H1 (cell line): ENCODE data around the gene FITM2. TPM values are rescaled to one million over a fixed set of nuclear protein-coding genes. Genes with fewer than 3 reads are reported as not detected.

Source experiments
- CTCF ChIA-PET: fragments of 300-600 bp; sonication (Branson Sonifier 250); formaldehyde crosslinking; loops from one replicate; lab custom pipeline; 2021; ENCODE audit not compliant: partially characterized antibody; lab: Charles Lee
- POLR2A ChIA-PET: fragments of 300-600 bp; sonication (Branson Sonifier 250); formaldehyde crosslinking; loops from one replicate; lab custom pipeline; 2021; ENCODE audit warnings: inconsistent platforms; ENCODE audit not compliant: partially characterized antibody; lab: Charles Lee
- DNase-seq, 2 experiments: peaks; one replicate each; pipeline versions ENCODE4 v3.0.0 to v3.0.0-alpha.2; 2010 to 2022; ENCODE audit warnings: low spot score in 2 of 2, low read depth in 1 of 2, mixed read lengths in 1 of 2
- FAIRE-seq: peaks from 2 replicates; lab custom pipeline; 2011; peaks lifted over from hg19 to GRCh38; lab: Jason Lieb, UNC
- H2AFZ ChIP-seq: 2 replicates; pipeline ENCODE4 v1.8.1; 2012; ENCODE audit warnings: low read length, inconsistent platforms
- H2AK5ac ChIP-seq: 2 replicates; pipeline ENCODE4 v1.6.1; 2013; ENCODE audit warnings: low read depth, low read length
- H2BK120ac ChIP-seq: replicated peaks from 2 replicates; pipeline ENCODE3; 2013; ENCODE audit warnings: low read depth, low read length, inconsistent platforms
- H2BK12ac ChIP-seq: 2 replicates; pipeline ENCODE4 v1.6.1; 2013; ENCODE audit warnings: low read depth, low read length
- H2BK15ac ChIP-seq: 2 replicates; pipeline ENCODE4 v1.6.1; 2013; ENCODE audit warnings: low read length
- H2BK20ac ChIP-seq: 2 replicates; pipeline ENCODE4 v1.6.1; 2013; ENCODE audit warnings: low read length
- H2BK5ac ChIP-seq: 2 replicates; pipeline ENCODE4 v1.6.1; 2013; ENCODE audit warnings: low read depth, low read length
- H3K14ac ChIP-seq: 2 replicates; pipeline ENCODE4 v1.6.1; 2013; ENCODE audit warnings: inconsistent platforms; ENCODE audit not compliant: insufficient read length
- H3K18ac ChIP-seq: 2 replicates; pipeline ENCODE4 v1.6.1; 2013; ENCODE audit warnings: low read length; ENCODE audit errors: extremely low read depth
- H3K23ac ChIP-seq: 2 replicates; pipeline ENCODE4 v1.6.1; 2013; ENCODE audit warnings: inconsistent platforms; ENCODE audit not compliant: insufficient read length
- H3K23me2 ChIP-seq: 2 replicates; pipeline ENCODE4 v1.6.1; 2013; ENCODE audit warnings: low read depth, low read length
- H3K27ac ChIP-seq: 2 replicates; pipeline ENCODE4 v1.6.1; 2011; ENCODE audit warnings: low read depth, low read length, inconsistent platforms
- H3K27me3 ChIP-seq, 4 experiments: replicated peaks in 1 of 4; 1 replicate in 1 of 4; 2 replicates in 3 of 4; pipeline versions ENCODE4 v1.6.1 to v1.8.1; 2011 to 2013; ENCODE audit warnings: low read length in 3 of 4, mild to moderate bottlenecking in 3 of 4, inconsistent platforms in 2 of 4, mixed read lengths in 2 of 4, moderate library complexity in 1 of 4; ENCODE audit not compliant: control insufficient read depth in 3 of 4, insufficient read depth in 3 of 4; ENCODE audit errors: extremely low read depth in 1 of 4
- H3K36me3 ChIP-seq, 4 experiments: 2 replicates each; pipeline versions ENCODE4 v1.6.1 to v1.8.1; 2011 to 2013; ENCODE audit warnings: mild to moderate bottlenecking in 4 of 4, low read length in 3 of 4, moderate library complexity in 2 of 4, control low read depth in 1 of 4, inconsistent platforms in 1 of 4; ENCODE audit not compliant: insufficient read depth in 4 of 4, control insufficient read depth in 2 of 4
- H3K4ac ChIP-seq: replicated peaks from 2 replicates; pipeline ENCODE3; 2013; ENCODE audit warnings: low read length, low read depth, mixed read lengths, inconsistent platforms; ENCODE audit not compliant: insufficient read length
- H3K4me1 ChIP-seq, 4 experiments: replicated peaks in 1 of 4; 1 replicate in 1 of 4; 2 replicates in 3 of 4; pipeline versions ENCODE4 v1.6.1 to v1.8.1; 2011 to 2013; ENCODE audit warnings: low read length in 3 of 4, inconsistent platforms in 2 of 4, mixed read lengths in 1 of 4; ENCODE audit not compliant: insufficient read depth in 4 of 4, control insufficient read depth in 3 of 4
- H3K4me2 ChIP-seq, 2 experiments: 2 replicates each; pipeline versions ENCODE4 v1.6.1 to v1.8.1; 2011 to 2013; ENCODE audit warnings: low read depth in 2 of 2, low read length in 2 of 2, control low read depth in 1 of 2, inconsistent platforms in 1 of 2, mild to moderate bottlenecking in 1 of 2; ENCODE audit not compliant: insufficient read depth in 1 of 2
- H3K4me3 ChIP-seq, 4 experiments: fragments of 200-600, 300-600 bp in 1 of 4; sonication (generic), shearing (Covaris generic), sonication (Bioruptor Twin) in 1 of 4; 2 replicates each; pipeline versions ENCODE4 v1.5.1 to v1.8.1; 2011 to 2016; ENCODE audit warnings: low read length in 4 of 4, low read depth in 3 of 4, control low read depth in 2 of 4, inconsistent platforms in 2 of 4, mild to moderate bottlenecking in 2 of 4, mixed read lengths in 1 of 4, moderate library complexity in 1 of 4; ENCODE audit not compliant: insufficient read depth in 2 of 4; ENCODE audit errors: extremely low read depth in 1 of 4
- H3K56ac ChIP-seq: replicated peaks from 2 replicates; pipeline ENCODE3; 2013; ENCODE audit warnings: low read depth, mild to moderate bottlenecking, mixed read lengths, low read length, inconsistent platforms; ENCODE audit not compliant: insufficient read length
- H3K79me1 ChIP-seq: 2 replicates; pipeline ENCODE4 v1.6.1; 2013; ENCODE audit warnings: low read depth, low read length, control low read depth
- H3K79me2 ChIP-seq, 2 experiments: 2 replicates each; pipeline versions ENCODE4 v1.6.1 to v1.8.1; 2012 to 2013; ENCODE audit warnings: low read length in 2 of 2, mild to moderate bottlenecking in 2 of 2, inconsistent platforms in 1 of 2; ENCODE audit not compliant: insufficient read depth in 2 of 2, control insufficient read depth in 1 of 2
- H3K9ac ChIP-seq, 4 experiments: replicated peaks in 1 of 4; 1 replicate in 1 of 4; 2 replicates in 3 of 4; pipeline versions ENCODE4 v1.6.1 to v1.8.1; 2011 to 2013; ENCODE audit warnings: low read depth in 3 of 4, low read length in 3 of 4, control low read depth in 2 of 4, mild to moderate bottlenecking in 2 of 4, moderate library complexity in 2 of 4, inconsistent platforms in 1 of 4; ENCODE audit errors: extremely low read depth in 1 of 4
- H3K9me3 ChIP-seq, 2 experiments: 2 replicates each; pipeline versions ENCODE4 v1.6.1 to v1.8.1; 2012 to 2013; ENCODE audit warnings: mild to moderate bottlenecking in 2 of 2, moderate library complexity in 2 of 2, control low read depth in 1 of 2, inconsistent platforms in 1 of 2, low read depth in 1 of 2, low read length in 1 of 2, mixed read lengths in 1 of 2; ENCODE audit not compliant: insufficient read depth in 2 of 2
- H4K20me1 ChIP-seq, 2 experiments: replicated peaks in 1 of 2; 2 replicates each; pipeline versions ENCODE3 to v1.8.1; 2011 to 2013; ENCODE audit warnings: inconsistent platforms in 2 of 2, low read length in 2 of 2, mild to moderate bottlenecking in 1 of 2; ENCODE audit not compliant: insufficient read depth in 2 of 2, control insufficient read depth in 1 of 2
- H4K5ac ChIP-seq: 2 replicates; pipeline ENCODE4 v1.6.1; 2013; ENCODE audit warnings: low read length, low read depth, mixed read lengths, inconsistent platforms; ENCODE audit not compliant: insufficient read length
- H4K8ac ChIP-seq: 2 replicates; pipeline ENCODE4 v1.8.0; 2013; ENCODE audit warnings: mild to moderate bottlenecking, moderate library complexity, low read length, inconsistent platforms; ENCODE audit not compliant: insufficient read depth; ENCODE audit errors: extremely low read depth
- H4K91ac ChIP-seq: replicated peaks from 2 replicates; pipeline ENCODE3; 2013; ENCODE audit warnings: low read length, mixed read lengths, inconsistent platforms; ENCODE audit not compliant: insufficient read length
- BRCA1 ChIP-seq: IDR thresholded peaks from 2 replicates; pipeline ENCODE4 v1.6.1; 2012; ENCODE audit warnings: low read depth, low read length, improper control_type of control experiment
- CEBPB ChIP-seq: IDR thresholded peaks from 2 replicates; pipeline ENCODE4 v1.6.1; 2012; ENCODE audit warnings: low read depth, low read length
- EP300 ChIP-seq, 2 experiments: IDR thresholded peaks; 1 replicate in 1 of 2; 2 replicates in 1 of 2; pipeline ENCODE4 v1.6.1; 2011 to 2012; ENCODE audit warnings: low read depth in 2 of 2, low read length in 2 of 2, mild to moderate bottlenecking in 2 of 2, borderline replicate concordance in 1 of 2, inconsistent platforms in 1 of 2, moderate library complexity in 1 of 2
- GABPA ChIP-seq: IDR thresholded peaks from 2 replicates; pipeline ENCODE4 v1.6.1; 2011; ENCODE audit warnings: mild to moderate bottlenecking, low read length, moderate library complexity, borderline replicate concordance; ENCODE audit not compliant: insufficient read depth
- HDAC2 ChIP-seq, 2 experiments: fragments of 300-600 bp in 1 of 2; sonication (generic) in 1 of 2; IDR thresholded peaks; 2 replicates each; pipeline ENCODE4 v1.6.1; 2011 to 2012; ENCODE audit warnings: low read depth in 2 of 2, low read length in 2 of 2, mild to moderate bottlenecking in 2 of 2, moderate library complexity in 2 of 2, borderline replicate concordance in 1 of 2, inconsistent platforms in 1 of 2
- KDM1A ChIP-seq: fragments of 200-600, 300-600 bp; sonication (generic); IDR thresholded peaks from 2 replicates; pipeline ENCODE4 v1.7.1; 2016; ENCODE audit warnings: mild to moderate bottlenecking, low read length, borderline replicate concordance
- KDM4A ChIP-seq: IDR thresholded peaks from one replicate; pipeline ENCODE4 v1.7.1; 2012; ENCODE audit warnings: low read depth, mild to moderate bottlenecking, moderate library complexity, low read length, inconsistent platforms; ENCODE audit not compliant: severe bottlenecking
- USF2 ChIP-seq: IDR thresholded peaks from 2 replicates; pipeline ENCODE4 v1.6.1; 2011; ENCODE audit warnings: low read length, improper control_type of control experiment
- WGBS, 2 experiments: shearing (Covaris generic) in 1 of 2; methylation state at CpG; one replicate each; pipeline versions ENCODE4 v1.1.6 to v1.1.7; 2013 to 2015; ENCODE audit warnings: low lambda C conversion rate in 2 of 2, mixed read lengths in 2 of 2, inconsistent platforms in 1 of 2, low coverage in 1 of 2, missing lambda C conversion rate in 1 of 2; ENCODE audit not compliant: insufficient replicate concordance in 2 of 2, insufficient coverage in 1 of 2, insufficient read length in 1 of 2; ENCODE audit errors: extremely low coverage in 1 of 2, missing lambda C conversion rate in 1 of 2; 5-methylcytosine and 5-hydroxymethylcytosine counted together
- polyA plus RNA-seq, 7 experiments: library from polyadenylated mRNA; depleted of rRNA in 3 of 7; stranded (reverse) in 5 of 7; unstranded in 2 of 7; fragments of >200 nt in 5 of 7; fragments of 200-250 nt in 2 of 7; gene quantifications; 1 replicate in 5 of 7; 2 replicates in 1 of 7; 4 replicates in 1 of 7; pipeline versions ENCODE4 v1.2.1 to v1.2.3, GENCODE V29; 2011 to 2013; ENCODE audit warnings: missing spikeins in 2 of 7, mixed read lengths in 2 of 7
- total RNA-seq: library from RNA; stranded (reverse); fragmentation: NEBNext Ultra II Directional; extraction: Animal tissue kit (Norgen Biotek cat#: 25700); gene quantifications from 2 replicates; pipeline ENCODE4 v1.2.1, GENCODE V29; 2021
- TF ChIP-seq, protein P1 (sequence below): IDR thresholded peaks from 2 replicates; pipeline ENCODE4 v1.6.1; 2011; ENCODE audit warnings: low read depth, mild to moderate bottlenecking, low read length; ENCODE audit not compliant: insufficient read depth

FITM2 gene
- total and polyA plus RNA-seq, 2 of the 8 experiments (the other 6 are each of a cell fraction or from before 2014, with no cell fraction given) = 1.1 to 2.1 TPM

DNA sequence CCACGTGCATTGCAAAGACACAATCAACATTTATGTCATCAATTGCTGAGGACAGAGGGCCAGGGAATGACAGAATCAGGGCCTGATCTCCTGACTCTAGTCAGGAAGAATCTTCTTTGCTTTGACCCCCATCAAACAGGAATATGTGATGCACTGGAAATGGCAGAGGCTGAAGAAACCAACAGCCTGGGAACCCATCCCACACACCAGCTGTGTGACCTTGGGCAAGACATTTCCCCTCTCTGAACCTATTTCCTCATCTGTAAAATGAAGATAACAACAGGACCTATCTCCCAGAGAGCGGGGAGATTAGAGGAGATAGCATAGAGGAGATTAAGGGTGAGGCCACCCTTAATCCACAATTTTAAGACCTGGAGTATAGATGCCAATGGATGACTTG, 46.0 kb upstream of the FITM2 start:
- no peak overlapping the region for H2BK15ac ChIP-seq
- H2BK12ac ChIP-seq = no peak overlapping the region
- no peaks in the 10 kb centered on the region for H3K79me1 ChIP-seq
- ChIA-PET CTCF (no interaction called here), POLR2A (no interaction called here)
- H3K27ac ChIP-seq = no peak overlapping the region
- DNase-seq = no peak
- H3K18ac ChIP-seq = no peak overlapping the region
- H2BK20ac ChIP-seq = no peak overlapping the region
- H3K27me3 ChIP-seq = no peaks in the 10 kb centered on the region
- H3K4me1 ChIP-seq = peaks cover 0 to 5% (median 0%) of the 10 kb centered on the region in 4 experiments; a peak in 1 of 7 replicates
- no peak overlapping the region for H4K8ac ChIP-seq
- no peak overlapping the region for H3K14ac ChIP-seq
- no peak overlapping the region for H4K91ac ChIP-seq
- no peak overlapping the region for H3K9ac ChIP-seq
- no peaks in the 10 kb centered on the region for H3K79me2 ChIP-seq
- no peak overlapping the region for H3K56ac ChIP-seq
- no peaks in the 10 kb centered on the region for H3K9me3 ChIP-seq
- no peak for FAIRE-seq
- H3K36me3 ChIP-seq = no peaks in the 10 kb centered on the region
- H2AK5ac ChIP-seq = no peak overlapping the region
- H2BK5ac ChIP-seq = no peak overlapping the region
- H2BK120ac ChIP-seq = no peak overlapping the region
- 95% methylated on average over 2 of the region's 2 CpGs; no CpG with 5 or more reads in 1 of the 2 experiments for WGBS, 2 experiments
- H3K4me3 ChIP-seq = no peak overlapping the region
- H4K5ac ChIP-seq = no peak overlapping the region
- no peaks in the 10 kb centered on the region for H4K20me1 ChIP-seq
- peaks cover 5% of the 10 kb centered on the region; the same call in 1 of the 2 replicates for H3K23me2 ChIP-seq
- H3K23ac ChIP-seq = no peak overlapping the region
- no peak overlapping the region for H2AFZ ChIP-seq
- no peak overlapping the region for H3K4me2 ChIP-seq
- no peak for TF ChIP-seq CEBPB
- TF ChIP-seq HDAC2 (IDR thresholded peaks at IDR 0.05; ENCODE audit: borderline replicate concordance in 1 of 2, low read depth in 2 of 2, low read length in 2 of 2) = no peak
- TF ChIP-seq, protein P1, sequence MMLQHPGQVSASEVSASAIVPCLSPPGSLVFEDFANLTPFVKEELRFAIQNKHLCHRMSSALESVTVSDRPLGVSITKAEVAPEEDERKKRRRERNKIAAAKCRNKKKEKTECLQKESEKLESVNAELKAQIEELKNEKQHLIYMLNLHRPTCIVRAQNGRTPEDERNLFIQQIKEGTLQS = no peak
- no peak for TF ChIP-seq KDM4A
- no peak for TF ChIP-seq KDM1A
- TF ChIP-seq USF2 = no peak
- no peak for TF ChIP-seq EP300 (IDR thresholded peaks at IDR 0.05; ENCODE audit: borderline replicate concordance in 1 of 2, low read depth in 2 of 2, low read length in 2 of 2)
- no peak for TF ChIP-seq BRCA1
- no peak for TF ChIP-seq GABPA
- H3K4ac ChIP-seq = no peak overlapping the region
